BJ (cell line): ENCODE data around the gene GLG1. TPM values are rescaled to one million over a fixed set of nuclear protein-coding genes. Genes with fewer than 3 reads are reported as not detected.

ENCODE experiments used
- CTCF ChIA-PET: fragments of 350-600 bp; formaldehyde crosslinking; extraction: SDS; loops from one replicate; lab custom pipeline; 2021; ENCODE audit warnings: antibody characterized with exemption, inconsistent platforms; lab: Yijun Ruan, JAX
- POLR2A ChIA-PET: fragments of 300-600 bp; sonication (Branson Sonifier 250); formaldehyde crosslinking; extraction: SDS; loops from one replicate; lab custom pipeline; 2021; ENCODE audit warnings: antibody characterized with exemption; lab: Charles Lee
- DNase-seq: peaks from one replicate; pipeline ENCODE4 v3.0.0-alpha.2; 2011; ENCODE audit warnings: low read depth
- H3K27me3 ChIP-seq: 2 replicates; pipeline ENCODE4 v1.6.0; 2011; ENCODE audit warnings: low read length; ENCODE audit not compliant: control insufficient read depth, insufficient read depth
- H3K36me3 ChIP-seq: 2 replicates; pipeline ENCODE4 v1.5.1; 2011; ENCODE audit warnings: low read length; ENCODE audit not compliant: control insufficient read depth, insufficient read depth
- H3K4me3 ChIP-seq: 2 replicates; pipeline ENCODE4 v1.5.1; 2011; ENCODE audit warnings: low read depth, mild to moderate bottlenecking, control low read depth, low read length
- polyA plus RNA-seq: library from polyadenylated mRNA; depleted of rRNA; stranded (reverse); fragments of >200 nt; gene quantifications from 2 replicates; pipeline ENCODE4 v1.2.3, GENCODE V29; 2011
- TF ChIP-seq, protein P1 (sequence below): IDR thresholded peaks from 2 replicates; pipeline ENCODE4 v1.5.1; 2011; ENCODE audit warnings: low read depth, mild to moderate bottlenecking, control low read depth, inconsistent platforms, low read length, moderate library complexity; ENCODE audit not compliant: insufficient read depth

Gene GLG1
- polyA plus RNA-seq, 1 experiment: 88.6 TPM

DNA sequence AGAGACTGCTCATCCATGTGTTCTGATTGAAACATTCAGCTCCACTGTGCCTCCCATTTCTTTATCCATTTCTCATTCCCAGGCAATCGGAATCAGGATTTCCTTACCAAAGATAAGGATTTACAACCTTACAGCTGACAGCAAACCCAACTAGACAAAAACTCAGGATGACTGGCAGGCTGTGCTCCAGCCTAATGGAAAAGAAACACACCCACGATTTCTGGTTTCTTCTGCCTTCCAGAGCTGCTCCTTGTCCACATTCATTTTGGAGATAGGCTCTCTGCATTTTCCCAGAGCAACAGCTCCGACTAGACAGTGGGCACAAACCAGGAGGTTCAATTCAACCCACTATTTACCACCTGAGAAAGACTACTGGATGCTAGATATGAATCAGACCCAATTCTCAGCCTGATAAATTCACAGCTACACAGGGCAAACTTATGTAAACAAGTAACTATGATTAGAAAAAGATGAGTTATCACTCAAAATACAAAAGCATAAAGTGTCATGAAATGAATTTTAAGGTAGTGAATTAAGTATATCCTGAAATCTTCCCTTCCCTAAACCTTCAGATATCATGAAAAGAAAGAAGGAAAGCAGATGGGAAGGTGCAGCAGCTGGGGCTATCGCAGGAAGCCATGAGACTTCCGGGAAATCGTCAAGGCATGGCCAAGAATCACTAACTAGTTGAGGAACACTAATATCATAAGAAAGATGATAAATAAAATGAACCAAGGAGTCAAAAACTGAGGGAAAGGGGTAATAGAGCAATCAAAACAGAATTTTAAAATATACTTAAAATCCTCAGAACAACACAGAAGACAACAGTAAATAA lies 140.8 kb downstream of the GLG1 start:
- H3K4me3 ChIP-seq: no peak overlapping the region
- peaks cover 28% of the 10 kb centered on the region for H3K36me3 ChIP-seq
- H3K27me3 ChIP-seq: no peaks in the 10 kb centered on the region
- CTCF ChIA-PET: no interaction called here
- no peak for DNase-seq
- POLR2A ChIA-PET: no interaction called here
- TF ChIP-seq, protein P1, sequence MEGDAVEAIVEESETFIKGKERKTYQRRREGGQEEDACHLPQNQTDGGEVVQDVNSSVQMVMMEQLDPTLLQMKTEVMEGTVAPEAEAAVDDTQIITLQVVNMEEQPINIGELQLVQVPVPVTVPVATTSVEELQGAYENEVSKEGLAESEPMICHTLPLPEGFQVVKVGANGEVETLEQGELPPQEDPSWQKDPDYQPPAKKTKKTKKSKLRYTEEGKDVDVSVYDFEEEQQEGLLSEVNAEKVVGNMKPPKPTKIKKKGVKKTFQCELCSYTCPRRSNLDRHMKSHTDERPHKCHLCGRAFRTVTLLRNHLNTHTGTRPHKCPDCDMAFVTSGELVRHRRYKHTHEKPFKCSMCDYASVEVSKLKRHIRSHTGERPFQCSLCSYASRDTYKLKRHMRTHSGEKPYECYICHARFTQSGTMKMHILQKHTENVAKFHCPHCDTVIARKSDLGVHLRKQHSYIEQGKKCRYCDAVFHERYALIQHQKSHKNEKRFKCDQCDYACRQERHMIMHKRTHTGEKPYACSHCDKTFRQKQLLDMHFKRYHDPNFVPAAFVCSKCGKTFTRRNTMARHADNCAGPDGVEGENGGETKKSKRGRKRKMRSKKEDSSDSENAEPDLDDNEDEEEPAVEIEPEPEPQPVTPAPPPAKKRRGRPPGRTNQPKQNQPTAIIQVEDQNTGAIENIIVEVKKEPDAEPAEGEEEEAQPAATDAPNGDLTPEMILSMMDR: no peak

DNA sequence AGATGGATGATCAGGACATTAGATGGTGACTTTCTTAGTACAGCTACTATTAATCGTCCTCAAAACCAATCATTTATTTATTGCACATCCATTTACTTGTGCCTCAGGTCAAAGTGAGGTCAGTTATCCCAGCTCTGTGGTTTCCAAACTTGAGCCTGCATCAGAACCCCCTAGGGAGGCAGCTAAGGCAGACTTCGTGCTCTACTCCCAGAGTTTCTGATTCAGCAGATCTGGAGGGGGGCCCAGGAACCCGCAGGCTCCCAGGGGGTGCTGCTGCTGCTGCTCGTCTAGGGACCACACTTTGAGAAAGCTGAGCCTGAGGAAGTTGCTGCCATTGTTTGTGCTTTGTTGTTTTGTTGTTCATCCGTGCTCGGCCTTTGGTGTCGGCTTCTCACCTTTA lies 141.6 kb downstream of the GLG1 start:
- no peak overlapping the region for H3K4me3 ChIP-seq
- ChIA-PET POLR2A (no interaction called here), CTCF (interaction anchor here (0.7 to 1.5 kb wide), 2 partner anchors 10 to 16 kb away, joined by 3 read pairs; no protein-coding TSS in a partner anchor)
- no peak for DNase-seq
- peaks cover 30% of the 10 kb centered on the region for H3K36me3 ChIP-seq
- TF ChIP-seq, protein P1: no peak
- H3K27me3 ChIP-seq: no peaks in the 10 kb centered on the region

DNA sequence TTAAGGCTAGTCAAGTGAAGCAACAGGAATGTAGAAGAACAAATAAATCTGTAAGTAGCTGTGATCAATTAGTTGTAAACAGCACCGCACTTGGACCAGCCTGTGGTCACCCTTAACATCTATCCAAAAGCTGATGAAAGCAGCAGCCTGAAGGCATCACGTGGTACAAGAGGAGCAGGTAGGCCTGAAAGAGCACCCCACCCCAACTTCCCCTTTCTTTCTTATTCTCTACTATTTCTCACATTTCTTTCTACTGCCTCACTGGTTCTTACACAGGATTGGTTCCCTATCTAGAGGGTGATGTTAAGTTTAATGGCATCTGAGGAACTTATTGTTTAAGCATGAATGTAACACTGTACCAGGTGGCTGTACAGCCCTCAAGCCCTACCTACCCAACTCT lies 143.0 kb downstream of the GLG1 start:
- H3K36me3 ChIP-seq: peaks cover 27% of the 10 kb centered on the region
- POLR2A ChIA-PET: no interaction called here
- CTCF ChIA-PET: interaction anchor here (0.6 to 1.5 kb wide), 3 partner anchors 9 to 12 kb away, joined by 3 read pairs; no protein-coding TSS in a partner anchor
- no peak for DNase-seq
- no peak overlapping the region for H3K4me3 ChIP-seq
- no peaks in the 10 kb centered on the region for H3K27me3 ChIP-seq
- TF ChIP-seq, protein P1: no peak

DNA sequence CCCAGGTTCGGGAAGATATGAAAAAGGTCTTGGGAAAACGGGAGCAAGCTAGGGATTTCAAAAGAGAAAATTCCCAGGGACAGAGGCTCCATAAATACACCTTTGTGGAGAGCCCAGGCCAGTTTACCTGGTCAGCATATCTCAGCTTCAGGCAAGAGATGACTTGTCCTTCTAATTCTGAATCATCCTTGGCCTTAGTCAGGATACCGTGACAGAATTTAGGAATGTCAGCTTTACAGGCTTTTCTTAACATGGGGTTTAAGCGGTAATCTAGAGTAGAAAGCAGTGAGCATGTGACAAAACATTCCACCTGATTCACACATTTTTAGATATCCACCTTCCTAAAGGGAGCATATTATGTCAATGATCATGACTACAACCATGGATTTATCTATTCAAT lies 144.6 kb downstream of the GLG1 start:
- ChIA-PET CTCF (interaction anchor here (1.1 kb wide), 1 partner anchor 160 kb away, joined by 3 read pairs; no protein-coding TSS in a partner anchor), POLR2A (no interaction called here)
- TF ChIP-seq, protein P1: no peak
- DNase-seq: no peak
- Histone ChIP-seq H3K27me3 (no peaks in the 10 kb centered on the region), H3K4me3 (no peak overlapping the region), H3K36me3 (peaks cover 24% of the 10 kb centered on the region)

DNA sequence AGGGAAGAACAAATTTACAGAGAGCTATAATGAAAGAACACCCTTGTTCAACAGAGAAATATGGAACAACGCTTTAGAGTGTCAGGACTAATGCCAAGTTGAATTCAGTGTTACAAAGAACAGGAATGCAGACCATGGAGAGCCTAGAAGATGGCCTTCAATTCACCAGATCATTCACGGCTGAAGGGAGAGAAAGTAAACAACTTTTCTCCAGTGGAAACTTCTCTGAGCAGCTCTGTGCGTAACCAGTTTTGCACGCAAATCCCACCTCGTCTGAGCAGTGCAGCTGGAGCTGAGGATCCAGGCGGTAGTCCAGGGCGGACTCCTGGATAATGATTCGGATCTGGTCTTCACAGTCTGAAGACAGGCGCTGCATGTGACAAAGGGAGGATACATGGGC lies 145.1 kb downstream of the GLG1 start:
- TF ChIP-seq, protein P1: no peak
- DNase-seq: no peak
- CTCF ChIA-PET: interaction anchor here (1.1 kb wide), 1 partner anchor 161 kb away, joined by 3 read pairs; no protein-coding TSS in a partner anchor
- H3K4me3 ChIP-seq: no peak overlapping the region
- peaks cover 23% of the 10 kb centered on the region for H3K36me3 ChIP-seq
- POLR2A ChIA-PET: no interaction called here
- no peaks in the 10 kb centered on the region for H3K27me3 ChIP-seq
